Measurements from ENCODE around the gene SLC2A11.

The SLC2A11 gene

GRCh38 chr22:23824476-23825245 lies 33.0 kb upstream of the SLC2A11 start:
- 0 out of 2 replicates have a peak, but pooled peaks cover 2% of the 10 kb centered on the region for H3F3A ChIP-seq (ENCODE audit: insufficient read depth)
- no peaks in the 10 kb centered on the region for H3K27me3 ChIP-seq (ENCODE audit: low read length)
- peaks cover 29% of the 10 kb centered on the region for H3K79me2 ChIP-seq (ENCODE audit: insufficient read depth, low read length)
- H3K27ac ChIP-seq (ENCODE audit: low read depth, low read length), result no peak overlapping the region
- peaks cover under 1% of the 10 kb centered on the region; the same call in 1 of the 2 replicates for H4K20me1 ChIP-seq (ENCODE audit: low read depth, low read length)
- H3K9me2 ChIP-seq (replicated peaks; ENCODE audit: insufficient read depth, low read length), result no peaks in the 10 kb centered on the region
- no peak overlapping the region for H3K4me3 ChIP-seq (ENCODE audit: insufficient read depth, low read length, poor library complexity, severe bottlenecking)
- no peaks in the 10 kb centered on the region for H3K9me3 ChIP-seq (ENCODE audit: insufficient read depth, low read length)
- TF ChIP-seq EZH2phosphoT487 (conservative IDR thresholded peaks at IDR 0.05; ENCODE audit: low read length), result no peak
- no peak for TF ChIP-seq CTCF (IDR thresholded peaks at IDR 0.05; ENCODE audit: insufficient read depth, low read length, poor library complexity, severe bottlenecking)
- no peak overlapping the region for H2AFZ ChIP-seq (ENCODE audit: low read depth, low read length, severe bottlenecking)
- H3K36me3 ChIP-seq (ENCODE audit: low read length), result peaks cover under 1% of the 10 kb centered on the region; the same call in 1 of the 2 replicates
- no peak overlapping the region for H3K9ac ChIP-seq (ENCODE audit: low read length)
- H3K4me2 ChIP-seq (ENCODE audit: low read depth, low read length, poor library complexity, severe bottlenecking), result no peak overlapping the region

- no peak for TF ChIP-seq EZH2phosphoT487 (conservative IDR thresholded peaks at IDR 0.05; ENCODE audit: low read length)
- TF ChIP-seq CTCF (IDR thresholded peaks at IDR 0.05; ENCODE audit: insufficient read depth, low read length, poor library complexity, severe bottlenecking), result no peak
- Histone ChIP-seq H2AFZ (ENCODE audit: low read depth, low read length, severe bottlenecking) (no peak overlapping the region), H3K4me2 (ENCODE audit: low read depth, low read length, poor library complexity, severe bottlenecking) (no peak overlapping the region), H3F3A (ENCODE audit: insufficient read depth) (0 out of 2 replicates have a peak, but pooled peaks cover 9% of the 10 kb centered on the region), H3K4me3 (ENCODE audit: insufficient read depth, low read length, poor library complexity, severe bottlenecking) (no peak overlapping the region), H3K27ac (ENCODE audit: low read depth, low read length) (no peak overlapping the region; the same call in 1 of the 2 replicates), H3K9me3 (ENCODE audit: insufficient read depth, low read length) (no peaks in the 10 kb centered on the region), H3K9me2 (replicated peaks; ENCODE audit: insufficient read depth, low read length) (no peaks in the 10 kb centered on the region), H4K20me1 (ENCODE audit: low read depth, low read length) (peaks cover 6% of the 10 kb centered on the region; the same call in 1 of the 2 replicates), H3K36me3 (ENCODE audit: low read length) (peaks cover 3% of the 10 kb centered on the region; the same call in 1 of the 2 replicates), H3K9ac (ENCODE audit: low read length) (no peak overlapping the region), H3K79me2 (ENCODE audit: insufficient read depth, low read length) (peaks cover 34% of the 10 kb centered on the region), H3K27me3 (ENCODE audit: low read length) (no peaks in the 10 kb centered on the region)
These were observed 32.3 kb upstream of the SLC2A11 start for GRCh38 chr22:23825246-23825905.

- Histone ChIP-seq H3K9me2 (replicated peaks; ENCODE audit: insufficient read depth, low read length) (no peaks in the 10 kb centered on the region), H3K36me3 (ENCODE audit: low read length) (peaks cover 3% of the 10 kb centered on the region; the same call in 1 of the 2 replicates), H4K20me1 (ENCODE audit: low read depth, low read length) (peaks cover 6% of the 10 kb centered on the region; the same call in 1 of the 2 replicates), H3K9me3 (ENCODE audit: insufficient read depth, low read length) (no peaks in the 10 kb centered on the region), H2AFZ (ENCODE audit: low read depth, low read length, severe bottlenecking) (no peak overlapping the region), H3F3A (ENCODE audit: insufficient read depth) (0 out of 2 replicates have a peak, but pooled peaks cover 9% of the 10 kb centered on the region), H3K9ac (ENCODE audit: low read length) (no peak overlapping the region), H3K79me2 (ENCODE audit: insufficient read depth, low read length) (peaks cover 36% of the 10 kb centered on the region), H3K27ac (ENCODE audit: low read depth, low read length) (no peak overlapping the region), H3K27me3 (ENCODE audit: low read length) (no peaks in the 10 kb centered on the region), H3K4me2 (ENCODE audit: low read depth, low read length, poor library complexity, severe bottlenecking) (no peak overlapping the region), H3K4me3 (ENCODE audit: insufficient read depth, low read length, poor library complexity, severe bottlenecking) (no peak overlapping the region)
- no peak for TF ChIP-seq EZH2phosphoT487 (conservative IDR thresholded peaks at IDR 0.05; ENCODE audit: low read length)
- no peak for TF ChIP-seq CTCF (IDR thresholded peaks at IDR 0.05; ENCODE audit: insufficient read depth, low read length, poor library complexity, severe bottlenecking)
These were observed 30.9 kb upstream of the SLC2A11 start for GRCh38 chr22:23826510-23827350.

Data from SU-DHL-6 (cell line).